Tibial nerve (tissue), 4 donors: ENCODE results near the gene HSD17B8. TPM values are rescaled to one million over a fixed set of nuclear protein-coding genes. Genes with fewer than 3 reads are reported as not detected.

Experiments
- DNase-seq, 2 donors: peaks; one replicate each; pipeline ENCODE4 v3.0.0-alpha.2; 2019; ENCODE audit warnings: low spot score in 2 of 2
- H3K27ac ChIP-seq, 4 donors: fragments of 200-600 bp; sonication (generic) in 3 of 4; one replicate each; pipeline ENCODE4 v1.5.1; 2017 to 2019; ENCODE audit warnings: mild to moderate bottlenecking in 1 of 4
- H3K27me3 ChIP-seq, 2 donors: fragments of 200-600 bp; sonication (generic) in 1 of 2; one replicate each; pipeline versions ENCODE4 v1.5.1 to v1.6.0; 2017 to 2019
- H3K36me3 ChIP-seq, 3 donors: fragments of 200-600 bp; sonication (generic); one replicate each; pipeline ENCODE4 v1.5.1; 2018 to 2019
- H3K4me1 ChIP-seq, 4 donors: fragments of 200-600 bp; sonication (generic) in 3 of 4; one replicate each; pipeline ENCODE4 v1.5.1; 2017 to 2019
- H3K4me3 ChIP-seq, 4 donors: fragments of 200-600 bp; sonication (generic) in 3 of 4; one replicate each; pipeline ENCODE4 v1.5.1; 2017 to 2019; ENCODE audit warnings: mild to moderate bottlenecking in 1 of 4, moderate library complexity in 1 of 4
- H3K9me3 ChIP-seq, 4 donors: fragments of 200-600 bp; sonication (generic) in 3 of 4; one replicate each; pipeline ENCODE4 v1.5.1; 2017 to 2019
- CTCF ChIP-seq, 5 experiments: fragments of 200-600 bp in 3 of 5; fragments of 450-650 bp in 2 of 5; sonication (generic) in 3 of 5; IDR thresholded peaks; one replicate each; pipeline ENCODE4 v1.5.1; 2016 to 2019; ENCODE audit warnings: antibody characterized with exemption in 5 of 5, mild to moderate bottlenecking in 3 of 5, moderate library complexity in 2 of 5
- EP300 ChIP-seq, 2 donors: sonication (generic); formaldehyde crosslinking; IDR thresholded peaks; one replicate each; pipeline ENCODE4 v1.6.1; 2017; ENCODE audit warnings: antibody characterized with exemption in 2 of 2, mild to moderate bottlenecking in 1 of 2
- POLR2A ChIP-seq, 2 donors: fragments of 450-650 bp; IDR thresholded peaks; one replicate each; pipeline ENCODE4 v1.6.1; 2017; ENCODE audit warnings: antibody characterized with exemption in 2 of 2, mild to moderate bottlenecking in 2 of 2, moderate library complexity in 2 of 2
- WGBS, 2 donors: methylation state at CpG; one replicate each; pipeline ENCODE4 v1.1.5; 2018; 5-methylcytosine and 5-hydroxymethylcytosine counted together
- total RNA-seq, 4 donors: library from RNA; depleted of rRNA; stranded (reverse); fragments of >200 nt; gene quantifications; one replicate each; pipeline ENCODE4 v1.1.0, GENCODE V29; 2016

Gene HSD17B8
- total RNA-seq, 4 donors from 2014 or later: 10.0 to 33.9 (median 19.1) TPM

- no peak overlapping the region for H3K4me3 ChIP-seq
- no peak overlapping the region for H3K27ac ChIP-seq
- H3K9me3 ChIP-seq: no peaks in the 10 kb centered on the region
- no peak for DNase-seq
- 83 to 89% methylated on average over 7 of the region's 7 CpGs for WGBS, 2 donors
- no peaks in the 10 kb centered on the region for H3K36me3 ChIP-seq
- no peaks in the 10 kb centered on the region for H3K27me3 ChIP-seq
- H3K4me1 ChIP-seq: no peaks in the 10 kb centered on the region
- TF ChIP-seq CTCF (IDR thresholded peaks at IDR 0.05) (no peak), POLR2A (IDR thresholded peaks at IDR 0.05) (no peak), EP300 (IDR thresholded peaks at IDR 0.05) (no peak)
Observed at GRCh38 chr6:33181141-33181540, 23.3 kb upstream of the HSD17B8 start.

DNA sequence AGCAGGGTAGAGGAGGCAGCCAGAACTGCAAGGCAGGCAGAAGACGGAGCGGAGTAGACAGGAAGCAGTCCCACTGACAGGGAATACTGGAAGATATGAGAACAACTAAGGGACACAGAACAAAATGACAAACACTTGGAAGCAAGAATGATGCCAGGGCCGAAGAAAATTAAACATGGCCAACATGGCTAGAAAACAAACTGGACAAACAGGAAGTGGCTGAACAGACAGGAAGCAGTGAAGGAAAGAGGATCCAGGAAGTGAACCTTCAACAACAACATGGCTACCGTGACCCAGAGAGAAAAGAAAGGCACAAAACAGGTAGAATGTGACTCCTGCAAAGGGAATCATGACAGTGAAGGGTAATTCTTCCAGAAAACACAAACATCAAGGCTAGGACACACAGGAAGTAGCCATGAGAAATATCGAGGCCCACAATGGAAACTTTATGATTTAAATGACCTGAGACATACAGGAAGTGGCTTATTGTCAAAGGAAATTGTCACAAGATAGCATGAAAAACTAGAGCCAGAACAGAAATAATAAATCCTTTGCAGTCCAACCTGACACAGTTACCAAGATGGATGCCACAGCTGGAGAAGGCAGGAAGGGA, 21.3 kb upstream of the HSD17B8 start:
- Histone ChIP-seq H3K27ac (no peak overlapping the region), H3K9me3 (no peaks in the 10 kb centered on the region), H3K36me3 (peaks cover 0 to 6% (median 0%) of the 10 kb centered on the region in 3 donors), H3K4me1 (no peaks in the 10 kb centered on the region), H3K4me3 (no peak overlapping the region), H3K27me3 (no peaks in the 10 kb centered on the region)
- DNase-seq: no peak
- 76 to 79% methylated on average over 5 of the region's 5 CpGs for WGBS, 2 donors
- no peak for TF ChIP-seq CTCF (IDR thresholded peaks at IDR 0.05)
- TF ChIP-seq POLR2A (IDR thresholded peaks at IDR 0.05): no peak
- TF ChIP-seq EP300 (IDR thresholded peaks at IDR 0.05): no peak

GRCh38 chr6:33185190-33185589, 19.3 kb upstream of the HSD17B8 start:
- DNase-seq: no peak
- Histone ChIP-seq H3K4me3 (no peak overlapping the region), H3K27ac (no peak overlapping the region), H3K4me1 (peaks cover 0 to 4% (median 0%) of the 10 kb centered on the region in 4 donors), H3K9me3 (no peaks in the 10 kb centered on the region), H3K36me3 (peaks cover 0 to 6% (median 0%) of the 10 kb centered on the region in 3 donors), H3K27me3 (peaks cover 0 to 10% of the 10 kb centered on the region in 2 donors)
- 76 to 85% methylated on average over 6 to 9 of the region's 9 CpGs for WGBS, 2 donors
- TF ChIP-seq POLR2A (IDR thresholded peaks at IDR 0.05) (no peak), EP300 (IDR thresholded peaks at IDR 0.05) (no peak), CTCF (IDR thresholded peaks at IDR 0.05) (no peak)

GRCh38 chr6:33185654-33186187, 18.7 kb upstream of the HSD17B8 start:
- no peaks in the 10 kb centered on the region for H3K9me3 ChIP-seq
- TF ChIP-seq CTCF (IDR thresholded peaks at IDR 0.05) (no peak), POLR2A (IDR thresholded peaks at IDR 0.05) (no peak), EP300 (IDR thresholded peaks at IDR 0.05) (no peak)
- no peak overlapping the region for H3K4me3 ChIP-seq
- WGBS, 2 donors: 86 to 88% methylated on average over 4 of the region's 4 CpGs
- no peak for DNase-seq
- H3K27ac ChIP-seq: no peak overlapping the region
- H3K4me1 ChIP-seq: peaks cover 0 to 10% (median 0%) of the 10 kb centered on the region in 4 donors
- peaks cover 0 to 10% of the 10 kb centered on the region in 2 donors for H3K27me3 ChIP-seq
- H3K36me3 ChIP-seq: peaks cover 0 to 6% (median 0%) of the 10 kb centered on the region in 3 donors

DNA sequence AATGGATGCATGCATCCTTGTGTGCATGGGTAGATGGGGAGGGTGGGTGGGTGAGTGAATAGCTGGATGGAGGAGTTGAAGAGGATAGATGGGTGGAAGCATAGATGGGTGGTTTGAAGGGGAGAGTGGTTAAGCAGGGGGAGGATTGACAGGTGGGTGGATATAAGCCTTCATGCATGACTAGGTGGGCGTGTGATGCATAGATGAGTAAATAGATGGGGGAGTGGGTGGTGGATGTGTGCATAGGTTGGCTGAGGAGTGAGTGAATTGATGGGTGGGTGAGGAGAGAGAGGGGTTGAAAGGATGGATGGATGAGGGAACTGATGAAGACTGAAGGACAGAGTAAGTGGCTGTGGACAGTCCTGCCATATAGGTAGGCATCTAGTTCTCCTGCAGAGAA, 16.6 kb upstream of the HSD17B8 start:
- Histone ChIP-seq H3K27me3 (peaks cover 0 to 27% of the 10 kb centered on the region in 2 donors), H3K27ac (no peak overlapping the region), H3K9me3 (no peaks in the 10 kb centered on the region), H3K36me3 (peaks cover 0 to 6% (median 0%) of the 10 kb centered on the region in 3 donors), H3K4me1 (peaks cover 0 to 31% (median 13%) of the 10 kb centered on the region in 4 donors), H3K4me3 (no peak overlapping the region)
- no peak for TF ChIP-seq POLR2A (IDR thresholded peaks at IDR 0.05)
- no peak for TF ChIP-seq CTCF (IDR thresholded peaks at IDR 0.05)
- TF ChIP-seq EP300 (IDR thresholded peaks at IDR 0.05): no peak
- 91 to 93% methylated on average over 1 of the region's 1 CpG for WGBS, 2 donors
- no peak for DNase-seq
